ENCODE results near the gene RAD51B.

GRCh38 chr14:68135566-68135965 is 316.0 kb downstream of the RAD51B start:
- no peak for TF ChIP-seq POLR2A (IDR thresholded peaks at IDR 0.05)
- no peak for TF ChIP-seq CTCF (IDR thresholded peaks at IDR 0.05)
- no peak for TF ChIP-seq EP300 (IDR thresholded peaks at IDR 0.05)
- no peak for TF ChIP-seq POLR2AphosphoS5 (IDR thresholded peaks at IDR 0.05)
